ENCODE measurements around the gene FGF23.

- TF ChIP-seq CTCF (IDR thresholded peaks at IDR 0.05) (no peak), POLR2A (IDR thresholded peaks at IDR 0.05) (no peak)
Measured at GRCh38 chr12:4386801-4387200, 7.3 kb upstream of the FGF23 start.
